ENCODE data around the gene ARL17A.
"Not testable (repeated sequence)": the region's sequence is repeated elsewhere in the genome, so short reads cannot be mapped to it uniquely, and the experiment has no call there.

ARL17A gene

GRCh38 chr17:46579083-46580075, at the start of gene ARL17A:
Gene ARL17A (minus strand): TSS chr17:46579691. CDS start chr17:46576322, 3,369 bp downstream.
- DNase-seq, result not testable (repeated sequence)

DNA sequence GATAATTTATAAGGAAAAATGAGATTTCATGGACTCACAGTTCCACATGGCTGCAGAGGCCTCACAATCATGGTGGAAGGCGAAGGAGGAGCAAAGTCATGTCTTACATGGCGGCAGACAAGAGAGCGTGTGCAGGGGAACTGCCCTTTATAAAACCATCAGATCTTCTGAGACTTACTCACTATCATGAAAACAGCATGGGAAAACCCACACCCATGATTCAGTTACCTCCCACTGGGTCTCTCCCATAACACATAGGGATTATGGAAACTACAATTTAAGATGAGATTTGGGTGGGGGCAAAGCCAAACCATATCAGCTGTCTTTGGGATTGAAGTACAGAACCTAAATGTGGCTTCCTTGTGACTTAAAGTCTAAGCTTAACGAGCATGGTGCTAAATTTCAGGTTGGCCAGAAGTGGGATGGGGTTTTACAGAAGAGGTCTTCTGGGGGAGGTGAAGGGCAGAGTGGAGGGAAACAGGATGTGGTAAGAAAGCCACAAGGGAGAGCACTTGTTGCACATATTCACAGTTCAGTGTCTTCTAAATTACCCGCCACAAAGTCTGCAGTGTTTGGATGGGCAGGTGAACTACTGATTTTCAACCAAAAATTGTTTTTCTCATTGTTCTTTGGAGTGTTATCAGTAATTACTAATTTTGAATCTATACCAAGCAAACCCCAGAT, 49.4 kb upstream of the ARL17A start:
- not testable (repeated sequence) for DNase-seq

DNA sequence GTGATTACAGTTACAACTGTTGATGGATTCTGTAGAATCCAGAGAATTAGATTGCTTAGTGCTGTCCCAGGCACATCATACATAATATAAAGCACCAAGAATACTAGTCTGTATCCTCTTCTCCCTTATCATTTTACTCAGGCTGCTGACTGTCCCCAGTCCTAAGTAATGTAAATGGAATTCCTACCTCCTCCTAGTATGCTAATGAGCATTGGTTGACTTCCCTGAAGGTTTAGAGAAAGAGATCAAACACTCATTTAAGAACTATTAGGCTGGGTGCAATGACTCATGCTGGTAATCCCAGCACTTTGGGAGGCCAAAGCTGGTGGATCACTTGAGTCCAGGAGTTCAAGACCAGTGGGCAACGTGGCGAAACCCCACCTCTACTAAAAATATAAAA, 48.0 kb upstream of the ARL17A start:
- not testable (repeated sequence) for DNase-seq

GRCh38 chr17:46624726-46625125, 45.2 kb upstream of the ARL17A start:
- DNase-seq, result not testable (repeated sequence)

GRCh38 chr17:46623790-46624189, 44.3 kb upstream of the ARL17A start:
- DNase-seq, result not testable (repeated sequence)

DNA sequence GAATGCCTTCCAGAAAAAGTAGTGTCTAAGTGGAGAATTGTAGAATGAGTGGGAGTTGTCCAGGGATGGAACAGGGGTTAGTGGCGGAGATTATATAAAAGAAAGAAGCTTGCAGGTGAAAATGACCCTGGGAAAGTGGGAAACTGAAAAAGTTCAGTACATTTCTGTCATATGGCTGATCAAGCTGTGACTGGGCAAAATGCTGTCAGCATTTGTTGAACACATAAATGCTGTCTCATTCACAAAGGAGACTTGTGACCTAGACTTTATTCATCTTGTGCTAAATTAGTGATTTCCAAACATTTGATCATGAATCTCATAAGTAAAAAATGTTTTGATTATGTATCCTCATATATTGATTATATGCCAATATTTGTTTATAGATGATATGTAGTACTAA, 39.5 kb upstream of the ARL17A start:
- not testable (repeated sequence) for DNase-seq

GRCh38 chr17:46617121-46617520, 37.6 kb upstream of the ARL17A start:
- not testable (repeated sequence) for DNase-seq

- not testable (repeated sequence) for DNase-seq
Measured at GRCh38 chr17:46613876-46614275, 34.4 kb upstream of the ARL17A start.

- not testable (repeated sequence) for DNase-seq
Measured at GRCh38 chr17:46611304-46611703, 31.8 kb upstream of the ARL17A start.

- DNase-seq, result not testable (repeated sequence)
Measured at GRCh38 chr17:46603125-46603524, 23.6 kb upstream of the ARL17A start.

DNA sequence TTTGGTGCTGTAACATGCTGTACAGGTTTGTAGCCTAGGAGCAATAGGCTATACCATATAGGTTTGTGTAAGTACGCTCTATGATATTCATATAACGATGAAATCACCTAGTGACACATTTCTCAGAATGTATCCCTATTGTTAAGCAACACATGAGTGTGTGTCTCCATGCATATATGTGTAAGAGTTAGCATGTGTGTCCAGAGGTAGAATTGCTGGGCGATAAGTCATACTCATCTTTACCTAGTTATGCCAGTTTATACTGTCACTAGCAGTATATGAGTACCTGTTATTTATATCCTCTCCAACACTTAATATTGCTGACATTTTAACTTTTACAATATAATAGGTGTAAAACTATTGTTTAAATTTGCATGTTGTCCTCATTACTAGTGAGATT, 21.3 kb upstream of the ARL17A start:
- DNase-seq, result not testable (repeated sequence)

DNA sequence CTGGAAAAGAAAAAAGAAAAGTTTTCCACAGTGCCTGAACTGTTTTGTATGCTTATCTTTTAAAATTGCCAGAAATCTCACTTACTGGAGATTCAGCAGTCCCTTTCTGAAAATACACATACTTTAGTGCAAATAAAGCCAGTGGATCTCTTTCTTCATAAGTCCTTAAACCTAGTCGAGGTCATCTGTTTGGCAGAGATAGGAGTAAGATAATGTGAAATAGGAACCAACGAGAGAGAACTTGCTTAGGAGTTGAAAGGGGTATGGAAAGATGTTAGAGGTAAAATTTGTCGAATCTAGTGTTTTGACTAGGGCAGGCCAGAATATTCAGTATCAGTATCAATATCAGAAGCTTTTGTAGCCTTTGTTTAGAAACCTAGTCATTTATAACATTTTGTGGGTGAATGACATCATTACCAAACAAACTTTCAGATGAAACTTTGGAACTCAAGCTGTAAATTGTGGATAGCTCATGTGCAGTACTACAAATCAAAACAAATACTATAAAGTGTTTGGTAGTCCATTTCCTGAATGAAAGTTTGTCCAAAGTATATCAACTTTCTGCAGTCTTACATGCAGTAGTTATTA, 18.9 kb upstream of the ARL17A start:
- DNase-seq, result not testable (repeated sequence)

DNA sequence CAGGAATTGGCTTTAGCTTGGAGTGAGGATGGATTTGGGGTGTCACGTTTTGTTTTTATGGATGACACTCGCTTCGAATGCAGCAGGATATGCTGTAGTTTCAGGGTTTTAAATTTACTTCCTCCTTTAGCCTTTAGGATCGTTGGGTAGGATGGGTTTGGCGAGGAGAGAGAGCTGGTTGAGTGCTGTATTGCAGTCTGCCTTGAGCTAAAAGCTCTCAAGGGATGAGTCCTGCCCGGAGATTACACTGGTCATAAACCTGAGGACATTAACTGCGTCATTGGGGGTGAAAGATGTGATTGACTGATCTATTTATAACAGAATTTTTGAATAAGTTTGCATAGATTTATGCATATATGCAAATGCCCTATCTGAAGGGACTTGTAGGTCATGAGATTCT, 11.8 kb upstream of the ARL17A start:
- DNase-seq, result not testable (repeated sequence)

- not testable (repeated sequence) for DNase-seq
Measured at GRCh38 chr17:46590157-46591146, 11.0 kb upstream of the ARL17A start, which contains the start of gene NSF. Gene NSF (plus strand): TSS chr17:46590669. CDS start chr17:46590776, 107 bp downstream.

- DNase-seq, result not testable (repeated sequence)
Measured at GRCh38 chr17:46585444-46585843, 6.0 kb upstream of the ARL17A start.

DNA sequence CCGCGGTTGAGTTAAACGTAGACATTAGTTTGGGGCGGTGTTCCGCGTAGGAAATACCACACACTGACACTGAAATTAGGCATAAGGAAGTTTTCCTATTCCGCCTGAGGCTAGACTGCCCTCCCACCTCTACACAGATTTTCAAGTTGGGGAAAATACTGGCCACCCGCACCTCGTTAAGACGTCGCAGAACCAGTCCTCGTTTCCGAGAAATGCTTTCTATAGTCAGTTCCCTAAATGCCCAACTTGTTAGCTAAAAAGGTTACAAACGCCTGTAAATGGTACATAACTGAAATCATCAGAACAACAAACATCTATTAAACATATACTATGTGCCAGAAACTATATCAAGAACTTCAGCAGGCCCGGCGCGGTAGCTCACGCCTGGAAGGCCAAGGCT, 591 bp upstream of the ARL17A start:
- DNase-seq, result not testable (repeated sequence)

DNA sequence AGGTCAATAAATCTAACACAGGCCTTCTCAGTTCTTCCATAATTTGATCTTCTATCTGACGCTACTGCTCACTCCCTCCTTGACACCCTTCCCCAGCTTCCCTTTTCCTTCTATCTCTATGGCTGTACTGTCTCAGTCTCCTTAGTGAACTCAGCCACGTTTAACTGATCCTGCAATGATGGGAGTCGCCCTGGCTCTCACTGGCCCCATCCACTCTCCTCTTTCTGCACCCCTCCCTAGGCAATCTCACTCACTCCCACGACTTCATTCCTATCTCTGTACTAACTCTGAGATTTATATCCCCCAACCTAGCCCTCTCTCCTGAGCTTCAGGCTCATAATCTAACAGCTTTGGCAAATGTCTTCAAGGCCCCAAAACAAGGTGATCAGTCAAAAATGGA, 7.7 kb downstream of the ARL17A start:
- DNase-seq, result not testable (repeated sequence)

DNA sequence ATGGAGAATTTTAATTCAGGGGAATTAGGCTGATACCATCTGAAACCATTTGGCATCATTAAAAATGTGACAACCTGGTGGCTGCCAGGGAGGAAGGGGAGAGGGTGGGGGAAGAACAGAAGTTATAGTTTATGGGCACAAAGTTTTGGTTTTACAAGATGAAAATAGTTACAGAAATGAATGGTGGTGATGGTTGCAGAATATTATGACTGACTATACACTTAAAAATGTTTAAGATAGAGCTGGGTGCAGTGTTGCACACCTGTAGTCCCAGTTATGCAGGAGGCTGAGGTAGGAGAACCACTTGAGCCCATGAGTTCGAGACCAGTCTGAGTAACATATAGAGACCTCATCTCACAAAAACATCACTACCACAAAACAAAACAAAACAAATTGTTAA, 12.5 kb downstream of the ARL17A start:
- DNase-seq, result not testable (repeated sequence)

- not testable (repeated sequence) for DNase-seq
Measured at GRCh38 chr17:46566284-46566683, 13.2 kb downstream of the ARL17A start.

- not testable (repeated sequence) for DNase-seq
Measured at GRCh38 chr17:46560048-46560447, 19.4 kb downstream of the ARL17A start.

DNA sequence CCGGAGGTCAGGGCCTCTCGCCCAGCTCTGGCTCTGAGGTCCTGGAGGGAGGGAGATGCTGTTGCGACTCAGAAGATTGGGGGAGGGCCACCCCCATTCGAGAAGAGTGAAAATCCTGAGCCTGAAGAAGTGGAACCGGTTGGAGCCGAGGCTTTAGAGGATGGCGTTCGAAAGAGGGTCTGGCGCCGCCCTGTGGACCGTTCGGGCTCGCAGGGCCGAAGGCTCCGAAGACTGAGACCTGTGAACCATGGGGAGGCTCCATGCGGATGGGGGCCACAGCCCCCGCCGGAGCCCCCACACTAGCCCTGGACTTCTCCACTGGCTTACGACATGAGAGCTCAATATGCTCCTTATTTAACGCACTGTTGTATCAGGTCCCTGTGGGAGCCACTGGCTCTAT, 20.3 kb downstream of the ARL17A start:
- not testable (repeated sequence) for DNase-seq

GRCh38 chr17:46548607-46549006, 30.9 kb downstream of the ARL17A start:
- not testable (repeated sequence) for DNase-seq
